ENCODE measurements around the gene CNPY4.
A peak's percentile ranks its signal among the peaks of the same experiment; 100 is the strongest.

- 0 out of 2 replicates have a peak, but pooled peaks have one; percentile 44 for TF ChIP-seq CTCF (conservative IDR thresholded peaks at IDR 0.05; ENCODE audit: low read length)
- no peak for TF ChIP-seq EZH2phosphoT487 (IDR thresholded peaks at IDR 0.05; ENCODE audit: borderline replicate concordance, low read depth, low read length)
Measured at GRCh38 chr7:100173806-100174495, 54.5 kb downstream of the CNPY4 start.

Measured in OCI-LY7 (cell line).